GM13976 (cell line): Measurements from ENCODE around the gene SNX24.

Experiments
- DNase-seq: peaks from one replicate; pipeline ENCODE4 v3.0.0; 2012; ENCODE audit warnings: low spot score
- in situ Hi-C: fragments of 300-500 bp; cut with MboI; formaldehyde crosslinking; loops from one replicate; pipeline ENCODE4 v1.12.0; 2022; ENCODE audit warnings: low sequenced_read_pairs, mixed read lengths, inconsistent platforms; ENCODE audit not compliant: unreplicated experiment
- TF ChIP-seq, protein P1 (sequence below): IDR thresholded peaks from 2 replicates; pipeline ENCODE4 v1.5.1; 2012; ENCODE audit warnings: borderline replicate concordance, mild to moderate bottlenecking; ENCODE audit not compliant: insufficient read depth; ENCODE audit errors: extremely low read depth, missing control alignments, control extremely low read depth

Gene SNX24

DNA sequence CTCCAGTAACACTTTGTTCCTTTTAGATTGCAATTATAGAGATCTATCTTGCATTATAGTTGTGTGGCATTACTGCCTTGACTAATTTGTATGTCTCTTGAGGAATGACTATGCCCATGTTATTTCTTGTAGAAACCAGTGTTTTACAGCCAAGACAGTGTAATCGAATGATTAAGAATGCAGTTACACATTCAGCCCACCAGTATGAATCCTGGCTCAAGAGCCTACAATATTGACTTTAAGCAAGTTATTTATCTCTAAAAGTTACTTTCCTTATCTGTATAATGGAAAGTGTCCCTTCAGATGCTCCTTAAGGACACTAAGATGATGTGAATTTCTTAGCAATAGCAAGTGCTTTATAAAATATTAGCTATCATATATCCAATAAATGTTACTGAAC lies 9.7 kb upstream of the SNX24 start:
- TF ChIP-seq, protein P1, sequence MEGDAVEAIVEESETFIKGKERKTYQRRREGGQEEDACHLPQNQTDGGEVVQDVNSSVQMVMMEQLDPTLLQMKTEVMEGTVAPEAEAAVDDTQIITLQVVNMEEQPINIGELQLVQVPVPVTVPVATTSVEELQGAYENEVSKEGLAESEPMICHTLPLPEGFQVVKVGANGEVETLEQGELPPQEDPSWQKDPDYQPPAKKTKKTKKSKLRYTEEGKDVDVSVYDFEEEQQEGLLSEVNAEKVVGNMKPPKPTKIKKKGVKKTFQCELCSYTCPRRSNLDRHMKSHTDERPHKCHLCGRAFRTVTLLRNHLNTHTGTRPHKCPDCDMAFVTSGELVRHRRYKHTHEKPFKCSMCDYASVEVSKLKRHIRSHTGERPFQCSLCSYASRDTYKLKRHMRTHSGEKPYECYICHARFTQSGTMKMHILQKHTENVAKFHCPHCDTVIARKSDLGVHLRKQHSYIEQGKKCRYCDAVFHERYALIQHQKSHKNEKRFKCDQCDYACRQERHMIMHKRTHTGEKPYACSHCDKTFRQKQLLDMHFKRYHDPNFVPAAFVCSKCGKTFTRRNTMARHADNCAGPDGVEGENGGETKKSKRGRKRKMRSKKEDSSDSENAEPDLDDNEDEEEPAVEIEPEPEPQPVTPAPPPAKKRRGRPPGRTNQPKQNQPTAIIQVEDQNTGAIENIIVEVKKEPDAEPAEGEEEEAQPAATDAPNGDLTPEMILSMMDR = no peak
- no peak for DNase-seq
- in situ Hi-C loops = no loop called here

DNA sequence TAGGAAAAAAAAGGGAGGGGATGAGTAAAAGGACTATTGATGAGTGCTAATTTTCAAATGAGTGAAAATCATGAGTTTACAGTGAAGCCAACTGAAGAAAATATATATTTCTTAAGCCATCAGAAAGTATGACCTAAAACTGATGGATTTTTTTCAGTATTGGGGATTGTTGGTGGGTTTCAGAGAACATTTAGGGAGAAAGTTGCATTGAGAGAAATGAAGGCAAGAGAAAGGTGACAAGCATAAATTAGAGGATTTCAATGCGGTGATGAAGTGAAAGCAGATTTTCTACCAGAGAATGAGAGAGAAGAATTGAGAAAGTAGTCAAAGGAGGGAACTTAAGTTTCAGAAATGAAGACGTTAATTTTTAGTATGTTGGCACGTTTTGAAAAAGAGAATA lies 8.5 kb upstream of the SNX24 start:
- in situ Hi-C loops = no loop called here
- DNase-seq = no peak
- TF ChIP-seq, protein P1 = no peak

GRCh38 chr5:122839731-122840130 lies 5.7 kb upstream of the SNX24 start:
- DNase-seq = no peak
- in situ Hi-C loops = no loop called here
- TF ChIP-seq, protein P1 = no peak

GRCh38 chr5:122842016-122842580 lies 3.3 kb upstream of the SNX24 start:
- no peak for DNase-seq
- in situ Hi-C loops = no loop called here
- TF ChIP-seq, protein P1 = no peak

DNA sequence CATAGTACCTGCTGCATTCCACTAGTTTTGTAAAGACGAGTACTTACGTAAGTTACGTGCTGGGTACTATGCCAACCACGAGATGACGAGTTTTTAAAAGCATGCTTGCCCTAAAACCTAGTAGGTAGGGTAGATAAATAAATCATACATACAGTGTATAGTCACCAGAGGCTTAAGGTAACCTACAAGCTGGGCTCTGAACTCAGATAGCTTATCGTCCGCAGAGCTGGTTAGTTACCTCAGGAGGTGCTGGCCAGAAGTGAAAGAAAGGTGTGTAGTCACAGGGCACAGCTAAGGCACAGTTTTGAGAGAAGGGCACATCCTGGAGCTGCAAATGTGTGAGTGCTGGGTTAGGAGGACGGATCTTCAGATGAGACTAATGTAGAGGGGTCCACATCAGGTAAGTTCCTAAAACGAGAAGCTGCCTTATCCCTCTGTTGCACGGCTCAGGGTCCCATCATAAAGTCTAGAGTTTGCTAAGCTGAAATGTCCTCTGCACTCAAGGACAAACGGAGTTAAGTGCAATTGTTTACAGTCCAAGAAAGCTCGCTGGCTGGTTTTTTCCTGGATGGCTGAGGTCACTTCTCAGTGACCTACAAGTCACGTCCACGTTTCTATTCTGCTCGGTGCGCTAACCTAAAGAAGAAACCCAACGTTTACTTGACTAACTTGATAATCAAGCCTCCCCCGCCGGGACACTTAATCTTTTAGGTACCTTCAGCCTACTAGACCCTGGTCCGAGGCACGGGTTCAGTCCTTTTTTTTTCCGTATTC lies 1.1 kb upstream of the SNX24 start:
- TF ChIP-seq, protein P1 = no peak
- peak; percentile 18 for DNase-seq
- in situ Hi-C loops = no loop called here

GRCh38 chr5:122844910-122845228 lies 544 bp upstream of the SNX24 start:
- peak; percentile 51 for DNase-seq
- TF ChIP-seq, protein P1 = no peak
- in situ Hi-C loops = no loop called here

DNA sequence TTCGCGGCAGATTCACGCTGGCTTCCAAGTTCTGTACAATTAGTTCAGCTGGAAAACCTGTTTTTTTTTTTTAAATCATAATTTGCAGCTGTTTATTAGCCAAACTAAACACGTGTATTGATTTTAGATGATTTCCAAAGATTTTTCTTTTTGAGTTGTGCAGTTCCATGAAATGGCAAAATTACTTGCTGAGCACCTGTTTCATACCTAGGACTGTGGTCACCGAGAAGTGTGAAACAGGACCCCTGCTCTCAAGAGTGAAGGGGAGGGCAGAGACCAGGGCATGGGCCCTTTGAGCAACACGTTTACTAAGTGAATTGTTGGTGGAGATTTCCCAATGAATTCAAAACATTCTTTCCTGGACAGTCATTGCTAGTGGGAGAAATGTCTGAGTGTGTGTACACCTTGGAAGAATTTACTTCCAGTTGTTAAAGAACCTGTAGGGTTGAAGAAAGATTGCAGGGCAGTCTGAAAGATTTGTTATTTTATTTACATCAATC lies 688 bp downstream of the SNX24 start:
- no peak for DNase-seq
- in situ Hi-C loops = no loop called here
- TF ChIP-seq, protein P1 = no peak
